Measurements from ENCODE around the gene ORAI2.

- no peak for TF ChIP-seq POLR2AphosphoS5 (IDR thresholded peaks at IDR 0.05)
- TF ChIP-seq CTCF (IDR thresholded peaks at IDR 0.05 in 8 of 11, conservative IDR thresholded peaks at IDR 0.05 in 3 of 11), result no peak
- TF ChIP-seq POLR2A (IDR thresholded peaks at IDR 0.05), result no peak
Observed at GRCh38 chr7:102418592-102418991, 14.8 kb upstream of the ORAI2 start.
